ENCODE measurements around the gene IL20RB. TPM values are rescaled to one million over a fixed set of nuclear protein-coding genes. Genes with fewer than 3 reads are reported as not detected.

The IL20RB gene
- total RNA-seq, 1 donor from 2014 or later: 1.8 TPM

DNA sequence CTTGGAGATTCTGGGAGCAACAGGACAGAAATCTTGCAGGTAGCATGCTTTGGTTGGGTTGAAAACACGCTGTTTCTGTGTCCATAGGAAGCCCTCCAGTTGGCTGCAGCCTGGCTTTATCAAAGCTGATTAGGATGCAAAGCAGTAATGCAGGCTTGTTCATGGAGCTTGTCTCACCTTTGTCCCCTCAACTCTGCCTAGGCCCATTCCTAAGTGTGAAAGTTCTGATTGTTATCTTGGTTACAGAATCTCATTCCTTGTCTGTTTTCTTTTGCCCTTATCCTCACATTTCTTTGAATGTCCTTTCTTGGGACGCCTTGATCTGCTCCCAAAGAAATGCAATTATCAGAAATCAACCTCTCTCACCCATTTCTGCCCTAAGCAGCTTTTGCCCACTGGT lies 83.5 kb downstream of the IL20RB start:
- Histone ChIP-seq H3K4me3 (no peak overlapping the region), H3K9me3 (no peaks in the 10 kb centered on the region), H3K36me3 (no peaks in the 10 kb centered on the region), H3K27ac (no peak overlapping the region), H3K4me1 (no peaks in the 10 kb centered on the region), H3K27me3 (ENCODE audit: low read depth) (no peaks in the 10 kb centered on the region)
- ATAC-seq (no peak), DNase-seq (no peak)
- TF ChIP-seq, protein P1, sequence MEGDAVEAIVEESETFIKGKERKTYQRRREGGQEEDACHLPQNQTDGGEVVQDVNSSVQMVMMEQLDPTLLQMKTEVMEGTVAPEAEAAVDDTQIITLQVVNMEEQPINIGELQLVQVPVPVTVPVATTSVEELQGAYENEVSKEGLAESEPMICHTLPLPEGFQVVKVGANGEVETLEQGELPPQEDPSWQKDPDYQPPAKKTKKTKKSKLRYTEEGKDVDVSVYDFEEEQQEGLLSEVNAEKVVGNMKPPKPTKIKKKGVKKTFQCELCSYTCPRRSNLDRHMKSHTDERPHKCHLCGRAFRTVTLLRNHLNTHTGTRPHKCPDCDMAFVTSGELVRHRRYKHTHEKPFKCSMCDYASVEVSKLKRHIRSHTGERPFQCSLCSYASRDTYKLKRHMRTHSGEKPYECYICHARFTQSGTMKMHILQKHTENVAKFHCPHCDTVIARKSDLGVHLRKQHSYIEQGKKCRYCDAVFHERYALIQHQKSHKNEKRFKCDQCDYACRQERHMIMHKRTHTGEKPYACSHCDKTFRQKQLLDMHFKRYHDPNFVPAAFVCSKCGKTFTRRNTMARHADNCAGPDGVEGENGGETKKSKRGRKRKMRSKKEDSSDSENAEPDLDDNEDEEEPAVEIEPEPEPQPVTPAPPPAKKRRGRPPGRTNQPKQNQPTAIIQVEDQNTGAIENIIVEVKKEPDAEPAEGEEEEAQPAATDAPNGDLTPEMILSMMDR (IDR thresholded peaks at IDR 0.05): no peak
- intact Hi-C loops (cut with DNase I): no loop called here

DNA sequence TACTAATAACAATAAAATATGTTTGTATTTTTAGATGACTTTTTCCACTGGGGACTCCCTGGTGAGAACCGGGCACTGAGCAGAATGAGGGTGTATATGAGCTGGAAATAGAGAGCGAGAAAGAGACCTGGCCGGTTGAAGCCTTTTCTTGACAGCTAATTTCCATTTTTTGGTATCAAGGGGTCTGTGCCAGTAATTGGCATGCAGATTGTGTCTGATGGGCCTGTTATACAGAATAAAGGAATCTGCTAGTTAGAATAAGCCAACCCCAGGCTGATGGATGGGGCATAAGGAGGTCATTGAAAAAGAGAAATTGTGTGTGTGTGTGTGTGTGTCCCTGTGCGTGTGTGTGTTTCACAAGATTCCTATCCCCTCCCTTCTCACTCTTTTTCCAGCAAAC lies 83.9 kb downstream of the IL20RB start:
- DNase-seq: no peak
- no peaks in the 10 kb centered on the region for H3K9me3 ChIP-seq
- TF ChIP-seq, protein P1 (IDR thresholded peaks at IDR 0.05): no peak

DNA sequence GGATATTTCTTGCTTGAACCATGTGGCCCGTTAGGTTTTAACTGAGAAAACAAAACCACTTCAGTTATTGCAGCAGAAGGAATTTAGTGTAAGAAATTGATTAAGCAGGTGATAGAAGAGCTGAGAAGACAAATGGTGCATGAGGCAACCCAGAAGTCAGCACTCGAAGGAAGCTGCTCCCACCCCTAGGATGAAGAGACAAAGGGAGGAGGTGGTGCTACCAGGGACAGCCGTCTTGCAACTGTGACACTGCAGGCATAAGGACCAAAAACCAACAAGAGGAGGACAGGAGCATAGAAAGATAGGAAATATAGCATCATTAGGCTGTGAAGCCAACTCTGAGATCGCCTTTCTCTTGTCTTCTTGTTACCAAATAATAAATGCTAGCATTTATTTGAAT lies 89.0 kb downstream of the IL20RB start:
- intact Hi-C loops (cut with DNase I): no loop called here
- TF ChIP-seq, protein P1 (IDR thresholded peaks at IDR 0.05): no peak
- Histone ChIP-seq H3K27ac (no peak overlapping the region), H3K27me3 (ENCODE audit: low read depth) (no peaks in the 10 kb centered on the region), H3K36me3 (no peaks in the 10 kb centered on the region), H3K9me3 (no peaks in the 10 kb centered on the region), H3K4me1 (no peaks in the 10 kb centered on the region), H3K4me3 (no peak overlapping the region)
- DNase-seq: no peak
- no peak for ATAC-seq

More for the DNA sequence above, 83.9 kb downstream of the IL20RB start:
- Histone ChIP-seq H3K27me3 (ENCODE audit: low read depth) (no peaks in the 10 kb centered on the region), H3K4me3 (no peak overlapping the region), H3K36me3 (no peaks in the 10 kb centered on the region), H3K27ac (no peak overlapping the region), H3K4me1 (no peaks in the 10 kb centered on the region)
- no peak for ATAC-seq
- intact Hi-C loops (cut with DNase I): no loop called here

DNA sequence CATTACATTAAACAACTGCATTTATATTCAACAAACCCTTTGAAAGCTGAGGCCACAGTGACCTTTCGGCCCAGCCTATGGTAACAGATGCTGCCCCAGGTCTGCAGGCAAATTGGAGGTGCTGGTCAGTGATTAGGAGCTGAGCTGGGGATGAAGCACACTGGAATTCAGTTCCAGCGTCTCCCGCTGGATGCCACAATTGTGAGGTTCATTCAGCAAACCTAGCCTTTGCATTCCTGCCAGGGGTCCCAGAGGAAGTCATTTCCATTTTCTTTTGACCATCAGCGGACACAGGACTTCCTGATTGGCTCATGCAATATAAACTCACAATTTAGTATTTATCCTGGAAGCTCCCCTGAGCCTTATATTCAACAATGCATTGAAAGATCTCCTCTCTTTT lies 89.5 kb downstream of the IL20RB start:
- Histone ChIP-seq H3K4me1 (no peaks in the 10 kb centered on the region), H3K4me3 (no peak overlapping the region), H3K27ac (no peak overlapping the region), H3K27me3 (ENCODE audit: low read depth) (no peaks in the 10 kb centered on the region), H3K9me3 (no peaks in the 10 kb centered on the region), H3K36me3 (no peaks in the 10 kb centered on the region)
- ATAC-seq (no peak), DNase-seq (no peak)
- intact Hi-C loops (cut with DNase I): no loop called here
- TF ChIP-seq, protein P1 (IDR thresholded peaks at IDR 0.05): no peak

DNA sequence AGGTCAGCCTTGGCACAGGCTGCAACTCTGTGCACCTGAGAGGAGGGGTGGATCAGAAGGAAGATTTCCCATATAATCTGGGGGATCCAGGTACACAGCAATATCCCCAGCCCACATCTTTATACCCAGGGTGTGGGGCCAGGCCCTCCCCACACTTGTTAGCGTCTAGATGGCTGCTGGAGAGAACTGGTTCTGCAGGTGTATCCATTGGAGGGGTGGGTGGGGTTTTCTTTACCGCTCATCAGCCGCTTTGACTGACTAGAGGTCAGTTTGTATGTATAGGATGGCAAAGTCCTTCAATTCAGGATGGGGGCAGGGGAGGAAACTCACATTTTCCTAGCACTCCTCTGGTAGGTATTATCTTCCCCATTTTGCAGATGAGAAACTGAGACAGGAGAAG lies 92.5 kb downstream of the IL20RB start:
- no peak for ATAC-seq
- Histone ChIP-seq H3K4me1 (no peaks in the 10 kb centered on the region), H3K27me3 (ENCODE audit: low read depth) (no peaks in the 10 kb centered on the region), H3K9me3 (no peaks in the 10 kb centered on the region), H3K27ac (no peak overlapping the region), H3K36me3 (no peaks in the 10 kb centered on the region), H3K4me3 (no peak overlapping the region)
- intact Hi-C loops (cut with DNase I): no loop called here
- no peak for DNase-seq
- TF ChIP-seq, protein P1 (IDR thresholded peaks at IDR 0.05): no peak

DNA sequence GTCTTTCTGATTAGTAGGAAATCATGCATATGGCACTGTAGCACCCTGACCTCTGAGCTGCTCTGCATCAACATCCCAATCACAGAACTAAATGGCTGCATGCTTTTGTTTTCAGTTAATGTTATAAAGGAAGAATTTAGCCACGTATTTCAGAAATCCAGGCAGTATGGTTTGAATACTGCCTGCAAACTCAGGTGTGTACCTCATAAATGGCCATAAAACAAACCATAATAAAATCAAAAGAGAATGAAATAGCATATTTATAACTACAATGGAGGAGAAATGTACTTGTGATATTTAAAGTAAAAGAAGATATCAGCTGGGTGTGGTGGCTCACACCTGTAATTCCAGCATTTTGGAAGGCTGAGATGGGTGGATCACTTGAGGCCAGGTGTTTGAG lies 94.5 kb downstream of the IL20RB start:
- no peak for ATAC-seq
- no peaks in the 10 kb centered on the region for H3K36me3 ChIP-seq
- no peak for DNase-seq
- no peak overlapping the region for H3K27ac ChIP-seq
- intact Hi-C loops (cut with DNase I): no loop called here
- no peaks in the 10 kb centered on the region for H3K9me3 ChIP-seq
- no peaks in the 10 kb centered on the region for H3K27me3 ChIP-seq (ENCODE audit: low read depth)
- no peak overlapping the region for H3K4me3 ChIP-seq
- TF ChIP-seq, protein P1 (IDR thresholded peaks at IDR 0.05): no peak
- no peaks in the 10 kb centered on the region for H3K4me1 ChIP-seq
